Lower leg skin (tissue), 4 donors: ENCODE data around the gene BEND7. TPM values are rescaled to one million over a fixed set of nuclear protein-coding genes. Genes with fewer than 3 reads are reported as not detected.
A peak's percentile ranks its signal among the peaks of the same experiment; 100 is the strongest.

Experiments
- DNase-seq, 2 donors: peaks; one replicate each; pipeline ENCODE4 v3.0.0-alpha.2; 2019; ENCODE audit warnings: low spot score in 2 of 2
- H3K4me3 ChIP-seq: fragments of 200-600 bp; sonication (generic); 2 replicates; pipeline ENCODE4 v1.5.1; 2017; ENCODE audit warnings: mild to moderate bottlenecking, low read depth; ENCODE audit not compliant: poor library complexity, severe bottlenecking
- POLR2A ChIP-seq, 2 donors: fragments of 450-650 bp; IDR thresholded peaks; one replicate each; pipeline ENCODE4 v1.6.1; 2016 to 2017; ENCODE audit warnings: antibody characterized with exemption in 2 of 2, mild to moderate bottlenecking in 1 of 2, moderate library complexity in 1 of 2
- WGBS, 2 donors: methylation state at CpG; one replicate each; pipeline ENCODE4 v1.1.5; 2018; 5-methylcytosine and 5-hydroxymethylcytosine counted together
- intact Hi-C: fragments of 100-400 bp; cut with DNase I; formaldehyde crosslinking; loops from one replicate; pipeline ENCODE4 v1.15.0; 2023; ENCODE audit warnings: low total_unique reads
- total RNA-seq, 4 donors: library from RNA; depleted of rRNA; stranded (reverse); fragments of >200 nt; gene quantifications; one replicate each; pipeline ENCODE4 v1.1.0, GENCODE V29; 2016
- TF ChIP-seq, protein P1 (sequence below), 3 donors: fragments of 450-650 bp; IDR thresholded peaks; one replicate each; pipeline ENCODE4 v1.5.1; 2016; ENCODE audit warnings: antibody characterized with exemption in 3 of 3, mild to moderate bottlenecking in 3 of 3, moderate library complexity in 2 of 3

Gene BEND7
- total RNA-seq, 4 donors from 2014 or later = 3.7 to 8.1 (median 5.8) TPM

DNA sequence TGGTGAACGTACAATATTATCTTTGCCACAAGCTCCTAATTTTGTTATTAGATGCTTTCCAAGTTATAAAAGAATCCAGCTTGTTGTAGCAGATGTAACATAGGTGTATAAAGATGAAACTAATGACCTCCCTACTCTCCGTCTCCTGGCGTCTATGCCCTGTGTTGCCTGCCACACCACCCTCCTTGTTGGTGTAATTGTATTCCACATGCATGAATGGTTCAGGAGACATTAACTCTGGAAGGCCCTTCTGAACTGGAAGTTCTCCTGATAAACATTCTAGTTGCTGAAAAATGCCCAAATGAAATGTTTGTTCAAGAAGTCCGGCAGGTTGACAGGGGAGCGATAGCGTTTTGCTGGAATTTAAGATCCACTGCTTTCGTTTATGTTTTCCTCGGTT is 126.8 kb downstream of the BEND7 start:
- DNase-seq = no peak
- 86 to 89% methylated on average over 8 of the region's 8 CpGs for WGBS, 2 donors
- no peak overlapping the region for H3K4me3 ChIP-seq
- intact Hi-C loops = no loop called here
- TF ChIP-seq POLR2A (IDR thresholded peaks at IDR 0.05) = no peak
- TF ChIP-seq, protein P1, sequence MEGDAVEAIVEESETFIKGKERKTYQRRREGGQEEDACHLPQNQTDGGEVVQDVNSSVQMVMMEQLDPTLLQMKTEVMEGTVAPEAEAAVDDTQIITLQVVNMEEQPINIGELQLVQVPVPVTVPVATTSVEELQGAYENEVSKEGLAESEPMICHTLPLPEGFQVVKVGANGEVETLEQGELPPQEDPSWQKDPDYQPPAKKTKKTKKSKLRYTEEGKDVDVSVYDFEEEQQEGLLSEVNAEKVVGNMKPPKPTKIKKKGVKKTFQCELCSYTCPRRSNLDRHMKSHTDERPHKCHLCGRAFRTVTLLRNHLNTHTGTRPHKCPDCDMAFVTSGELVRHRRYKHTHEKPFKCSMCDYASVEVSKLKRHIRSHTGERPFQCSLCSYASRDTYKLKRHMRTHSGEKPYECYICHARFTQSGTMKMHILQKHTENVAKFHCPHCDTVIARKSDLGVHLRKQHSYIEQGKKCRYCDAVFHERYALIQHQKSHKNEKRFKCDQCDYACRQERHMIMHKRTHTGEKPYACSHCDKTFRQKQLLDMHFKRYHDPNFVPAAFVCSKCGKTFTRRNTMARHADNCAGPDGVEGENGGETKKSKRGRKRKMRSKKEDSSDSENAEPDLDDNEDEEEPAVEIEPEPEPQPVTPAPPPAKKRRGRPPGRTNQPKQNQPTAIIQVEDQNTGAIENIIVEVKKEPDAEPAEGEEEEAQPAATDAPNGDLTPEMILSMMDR (IDR thresholded peaks at IDR 0.05) = no peak

DNA sequence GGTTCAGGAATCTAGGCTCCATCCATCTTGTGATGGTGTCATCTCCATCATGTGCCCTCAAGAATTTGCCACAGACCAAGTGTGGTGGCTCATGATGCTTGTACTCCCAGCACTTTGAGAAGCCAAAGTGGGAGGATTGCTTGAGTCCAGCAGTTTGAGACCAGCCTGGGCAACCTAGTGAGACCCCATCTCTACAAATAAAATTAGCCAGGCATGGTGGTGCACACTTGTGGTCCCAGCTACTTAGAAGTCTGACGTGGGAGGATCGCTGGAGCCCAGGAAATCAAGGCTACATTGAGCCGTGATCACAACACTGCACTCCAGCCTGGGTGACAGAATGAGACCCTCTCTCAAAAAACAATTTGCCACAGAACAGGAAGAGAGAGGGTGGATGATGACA is 127.7 kb downstream of the BEND7 start:
- no peak overlapping the region for H3K4me3 ChIP-seq
- intact Hi-C loops = no loop called here
- TF ChIP-seq POLR2A (IDR thresholded peaks at IDR 0.05) = no peak
- TF ChIP-seq, protein P1 (IDR thresholded peaks at IDR 0.05) = no peak
- WGBS, 2 donors = 91 to 98% methylated on average over 3 of the region's 3 CpGs
- peak in 1 of 2 donors; percentile 58 for DNase-seq

DNA sequence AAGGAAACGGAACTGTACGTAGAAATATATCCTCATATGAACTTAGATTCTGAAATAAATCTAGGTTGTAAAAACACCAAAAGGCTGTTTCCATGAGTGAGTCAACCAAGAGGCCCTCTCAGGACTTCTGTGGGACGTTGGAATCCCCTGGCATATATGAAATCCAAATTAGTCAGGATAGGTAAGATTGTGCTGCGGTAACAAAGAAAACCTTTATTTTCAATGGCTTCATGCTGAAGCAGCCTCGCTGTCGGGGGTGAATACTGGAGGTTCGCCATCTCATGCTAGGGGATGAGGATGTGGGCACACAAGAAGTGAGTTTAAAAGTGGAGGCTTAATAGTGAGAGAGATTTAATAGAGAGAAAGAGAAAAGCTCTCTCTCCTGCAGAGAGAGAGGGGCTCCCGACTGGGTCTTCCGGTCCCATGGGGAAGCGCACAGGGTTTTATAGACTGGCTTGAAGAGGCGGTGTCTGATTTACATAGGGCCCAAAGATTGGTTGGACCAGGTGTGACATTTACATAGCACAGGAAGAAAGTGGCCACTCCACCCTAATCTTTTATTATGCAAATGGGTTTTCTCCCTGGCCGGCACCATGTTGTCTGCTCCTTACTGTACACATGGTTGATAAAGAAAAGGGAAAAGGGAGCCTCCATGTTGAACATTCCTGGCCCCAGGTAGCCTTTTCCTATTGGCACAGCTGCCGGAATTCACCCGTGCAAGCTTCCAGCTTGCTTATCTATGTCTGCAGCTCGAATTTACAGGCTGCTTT is 128.4 kb downstream of the BEND7 start:
- TF ChIP-seq, protein P1 (IDR thresholded peaks at IDR 0.05) = no peak
- TF ChIP-seq POLR2A (IDR thresholded peaks at IDR 0.05) = no peak
- peak in 1 of 2 donors; percentile 9 for DNase-seq
- 73 to 78% methylated on average over 15 of the region's 15 CpGs for WGBS, 2 donors
- intact Hi-C loops = no loop called here
- H3K4me3 ChIP-seq = no peak overlapping the region

DNA sequence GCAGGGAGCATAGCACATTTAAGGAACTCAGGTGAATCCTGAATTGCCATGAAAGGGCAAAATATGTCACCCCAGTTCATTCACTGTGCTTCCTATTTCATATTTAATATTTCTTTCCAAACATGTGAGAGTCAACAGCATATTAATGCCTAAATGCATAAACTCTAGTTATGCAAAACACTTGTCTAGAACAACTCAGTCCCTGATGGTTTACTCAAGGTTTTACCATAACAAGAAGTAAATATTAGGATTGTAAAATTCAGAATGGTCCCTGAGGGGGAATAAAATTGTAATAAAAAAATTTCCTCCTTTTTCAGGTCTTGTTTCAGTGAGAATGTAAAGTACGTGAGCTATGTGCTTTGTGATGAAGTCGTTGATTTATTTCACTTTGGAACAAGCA is 129.1 kb downstream of the BEND7 start:
- H3K4me3 ChIP-seq = no peak overlapping the region
- TF ChIP-seq POLR2A (IDR thresholded peaks at IDR 0.05) = no peak
- DNase-seq = no peak
- 79 to 82% methylated on average over 2 of the region's 2 CpGs for WGBS, 2 donors
- intact Hi-C loops = no loop called here

DNA sequence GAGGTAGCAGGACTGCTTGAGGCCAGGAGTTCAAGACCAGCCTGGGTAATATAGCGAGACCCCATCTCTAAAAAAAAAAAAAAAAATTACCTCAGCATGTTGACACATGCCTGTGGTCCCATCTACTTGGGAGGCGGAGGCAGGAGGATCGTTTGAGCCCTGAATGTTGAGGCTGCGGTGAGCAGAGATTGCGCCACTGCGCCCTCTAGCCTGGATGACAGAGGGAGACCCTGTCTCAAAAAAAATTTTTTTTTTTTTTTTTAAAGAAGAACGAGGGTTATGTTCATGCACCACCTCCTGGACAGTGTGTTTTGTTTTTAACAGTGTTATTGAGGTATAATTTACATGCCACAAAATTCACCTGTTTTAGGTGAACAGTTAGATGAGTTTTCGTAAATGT is 129.6 kb downstream of the BEND7 start:
- WGBS, 2 donors = 74 to 76% methylated on average over 8 of the region's 8 CpGs
- H3K4me3 ChIP-seq = no peak overlapping the region
- intact Hi-C loops = no loop called here
- DNase-seq = no peak
- TF ChIP-seq POLR2A (IDR thresholded peaks at IDR 0.05) = no peak
- TF ChIP-seq, protein P1 (IDR thresholded peaks at IDR 0.05) = no peak

DNA sequence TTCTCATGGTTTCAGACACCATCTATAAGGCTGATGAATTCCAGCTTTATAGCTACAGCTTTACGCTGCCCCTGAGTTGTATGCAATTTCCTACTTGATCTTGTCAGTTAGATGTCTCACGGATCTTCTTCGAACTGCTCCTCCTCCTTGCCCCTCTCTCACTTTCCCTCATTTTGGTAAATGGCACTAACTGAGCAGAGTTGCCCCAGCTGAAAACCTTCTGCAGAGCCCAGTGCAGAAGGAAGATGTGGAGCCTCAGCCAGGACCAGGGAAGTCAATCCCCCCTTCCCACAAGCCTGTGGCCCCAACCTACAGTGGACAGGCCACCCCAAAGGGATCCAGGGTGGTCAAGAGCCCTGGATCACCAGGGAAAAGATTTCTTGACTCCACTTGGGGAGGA is 131.8 kb downstream of the BEND7 start:
- TF ChIP-seq, protein P1 (IDR thresholded peaks at IDR 0.05) = no peak
- TF ChIP-seq POLR2A (IDR thresholded peaks at IDR 0.05) = no peak
- no peak for DNase-seq
- WGBS, 2 donors = 92 to 98% methylated on average over 3 of the region's 3 CpGs
- intact Hi-C loops = no loop called here
- H3K4me3 ChIP-seq = no peak overlapping the region
